NCI-H1092 (cell line): ENCODE data around the gene CRMP1.

ENCODE experiments used
- DNase-seq: peaks from one replicate; lab custom pipeline; 2025; lab: John Stamatoyannopoulos, UW

Gene CRMP1

DNA sequence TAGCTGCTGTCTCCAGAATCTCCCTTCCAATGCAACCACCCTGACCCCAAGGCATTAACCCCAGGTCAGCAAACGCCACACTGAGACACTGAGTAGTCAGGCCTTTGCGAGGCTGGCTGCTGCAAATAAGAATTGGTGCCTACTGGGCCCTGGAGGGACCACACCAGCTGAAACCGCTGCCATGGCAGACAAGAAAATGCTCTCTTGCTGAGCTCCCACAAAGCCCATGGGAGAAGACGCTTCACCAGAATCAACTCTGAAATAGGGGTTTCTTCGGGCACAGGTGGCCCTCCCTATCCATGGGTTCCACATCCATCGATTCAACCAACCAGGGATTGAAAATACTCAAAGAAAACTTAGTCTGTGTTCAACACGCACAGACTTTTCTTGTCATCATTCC is 26.7 kb upstream of the CRMP1 start:
- no peak for DNase-seq

GRCh38 chr4:5919044-5919443 is 26.2 kb upstream of the CRMP1 start:
- DNase-seq = no peak

- peak; percentile 6 for DNase-seq
Observed at GRCh38 chr4:5918331-5918985, 25.6 kb upstream of the CRMP1 start.

- DNase-seq = no peak
Observed at GRCh38 chr4:5917672-5918071, 24.8 kb upstream of the CRMP1 start.

DNA sequence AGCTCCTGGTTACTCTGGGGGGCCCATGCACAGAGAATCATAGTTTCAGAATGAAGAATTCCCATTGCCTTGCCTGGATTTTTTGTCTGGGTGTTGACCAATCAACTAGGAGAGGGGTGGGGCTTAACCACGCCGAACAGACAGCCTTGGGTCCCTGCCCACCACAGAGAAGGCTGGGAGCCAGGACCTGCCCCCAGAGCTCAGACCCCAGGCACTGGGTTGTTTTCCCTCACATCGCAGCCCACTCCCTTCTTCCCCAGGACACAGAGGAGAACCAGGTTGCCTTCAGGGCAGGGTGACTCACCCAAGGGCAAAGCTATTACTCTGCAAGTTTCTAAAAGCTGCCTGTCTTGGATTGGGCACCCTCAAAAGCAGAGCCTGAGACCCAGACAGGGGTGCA is 23.3 kb upstream of the CRMP1 start:
- no peak for DNase-seq

GRCh38 chr4:5913454-5913853 is 20.6 kb upstream of the CRMP1 start:
- no peak for DNase-seq

DNA sequence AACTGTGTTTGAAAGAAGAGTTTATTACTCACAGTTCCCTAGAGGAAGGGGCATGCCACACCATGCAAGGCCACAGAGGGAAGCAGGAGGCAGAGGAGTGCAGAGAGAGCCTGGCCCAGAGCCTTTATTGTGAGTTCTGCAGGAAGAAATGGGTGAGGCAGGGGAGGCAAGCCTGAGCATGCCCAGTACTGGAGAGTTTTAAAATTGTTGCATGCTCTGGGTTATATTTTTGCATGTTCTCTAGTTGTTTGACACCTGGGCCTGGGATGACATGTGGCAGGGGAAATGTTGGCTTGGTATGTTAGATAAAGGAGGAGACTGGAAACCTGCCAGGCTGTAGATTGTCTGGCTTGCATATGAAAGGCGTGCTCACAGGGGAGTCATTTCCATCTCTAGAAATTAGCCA is 19.7 kb upstream of the CRMP1 start:
- DNase-seq = peak; percentile 19

GRCh38 chr4:5908876-5909427 is 16.1 kb upstream of the CRMP1 start:
- no peak for DNase-seq

DNA sequence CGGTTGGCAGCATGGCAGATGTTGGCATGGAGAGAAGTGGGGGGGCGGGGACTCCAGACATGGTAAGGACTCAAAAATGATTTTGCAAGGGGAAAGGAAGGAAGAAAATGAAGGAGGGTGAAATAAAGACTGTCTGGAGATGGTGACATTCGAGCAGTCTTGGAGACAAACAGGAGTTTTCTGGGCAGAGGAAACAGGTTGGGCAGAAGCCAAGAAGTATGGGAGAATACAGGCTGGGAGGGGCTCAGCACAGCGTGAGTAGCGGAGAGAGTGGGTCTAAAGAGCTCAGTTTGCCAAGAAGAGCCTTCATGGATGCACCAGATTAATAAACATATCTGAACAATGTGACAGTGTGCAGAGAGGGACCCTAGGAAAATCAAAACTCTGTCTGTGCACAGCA is 13.3 kb upstream of the CRMP1 start:
- no peak for DNase-seq

GRCh38 chr4:5905714-5906113 is 12.8 kb upstream of the CRMP1 start:
- DNase-seq = no peak

- no peak for DNase-seq
Observed at GRCh38 chr4:5900844-5901243, 8.0 kb upstream of the CRMP1 start.

DNA sequence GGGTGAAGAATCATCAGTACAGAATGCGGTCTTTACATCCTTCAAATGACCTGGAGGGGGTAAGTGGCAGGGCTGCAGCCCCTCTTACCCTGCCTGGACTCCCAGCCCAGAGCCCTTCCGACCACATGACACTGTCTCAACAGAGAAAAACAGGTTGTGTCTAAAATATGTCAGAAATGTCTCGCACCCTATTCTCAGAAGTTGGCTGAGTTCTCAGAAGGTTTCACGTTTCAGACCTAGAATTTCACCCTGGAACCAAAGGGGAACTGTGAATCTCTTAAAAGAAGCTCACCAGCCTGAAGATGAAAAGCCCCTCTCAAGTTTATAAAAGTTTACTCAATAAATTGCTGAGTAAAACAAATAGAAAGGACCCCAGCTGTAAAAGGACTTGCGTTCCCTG is 7.0 kb upstream of the CRMP1 start:
- no peak for DNase-seq

GRCh38 chr4:5899396-5899795 is 6.5 kb upstream of the CRMP1 start:
- DNase-seq = no peak

DNA sequence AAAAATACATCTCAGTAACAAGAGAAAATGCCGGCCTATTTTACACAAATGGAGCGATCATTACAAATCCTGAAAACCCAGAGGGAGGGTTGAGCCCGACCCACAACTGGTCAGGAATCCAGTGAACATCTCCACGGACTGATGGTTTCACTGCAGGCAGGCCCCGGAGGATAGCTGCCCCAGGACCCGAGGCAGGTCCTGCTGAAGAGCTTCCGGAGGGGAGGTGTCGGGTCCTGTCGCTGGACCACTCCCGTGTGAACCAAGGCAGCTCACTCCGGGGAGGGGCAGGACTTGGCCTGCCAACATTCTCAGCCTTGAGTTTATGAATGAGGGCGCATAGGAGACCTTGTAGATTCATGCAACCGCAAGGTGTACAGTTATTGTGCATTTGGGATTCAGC is 4.8 kb upstream of the CRMP1 start:
- DNase-seq = no peak

DNA sequence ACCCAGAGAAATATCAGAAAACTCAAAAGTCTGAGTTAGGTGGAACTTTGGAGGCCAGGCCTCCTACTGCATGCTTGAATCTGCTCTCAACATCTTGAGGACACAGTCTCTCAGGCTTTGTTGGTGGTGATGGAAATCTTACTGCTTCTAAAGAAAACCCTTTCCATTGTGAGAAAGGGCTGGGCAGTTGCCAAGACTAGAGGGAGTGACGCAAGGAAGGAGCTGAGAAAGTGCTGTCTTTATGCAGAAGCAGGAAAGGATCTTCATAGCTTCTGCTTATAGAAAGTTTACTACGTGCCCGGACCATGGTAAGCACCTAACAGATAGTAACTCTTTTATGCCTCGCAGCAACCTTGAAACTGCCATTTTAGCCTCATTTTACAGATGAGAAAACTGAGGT is 2.4 kb upstream of the CRMP1 start:
- DNase-seq = no peak

- DNase-seq = peak; percentile 12
Observed at GRCh38 chr4:5894266-5894665, 1.4 kb upstream of the CRMP1 start.

DNA sequence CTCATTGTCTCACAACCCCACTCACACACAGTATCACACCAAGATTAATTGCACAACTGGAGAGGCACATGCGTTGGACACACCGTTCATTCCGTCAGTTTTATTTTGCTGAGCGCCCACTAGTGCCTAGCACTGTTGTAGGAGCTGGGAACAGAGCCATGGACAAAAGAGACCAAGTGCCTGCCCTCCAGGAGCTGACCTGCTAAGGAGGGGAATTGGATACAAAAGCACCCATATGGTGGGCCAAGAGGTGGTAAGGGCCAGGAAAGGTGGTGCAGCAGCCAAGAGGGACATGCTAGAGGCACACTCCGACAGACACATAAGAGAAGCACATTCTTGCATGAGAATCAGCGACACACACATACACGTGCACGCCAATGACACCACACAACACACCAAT is 705 bp upstream of the CRMP1 start:
- DNase-seq = no peak

GRCh38 chr4:5892323-5893003 is 423 bp downstream of the CRMP1 start:
- DNase-seq = no peak

- DNase-seq = no peak
Observed at GRCh38 chr4:5891563-5892322, 1.1 kb downstream of the CRMP1 start.

GRCh38 chr4:5890063-5890727 is 2.7 kb downstream of the CRMP1 start:
- peak; percentile 91 for DNase-seq

GRCh38 chr4:5889002-5889696 is 3.7 kb downstream of the CRMP1 start:
- DNase-seq = no peak
